ENCODE measurements around the gene KCNMB4.

- no peak for TF ChIP-seq POLR2AphosphoS5 (IDR thresholded peaks at IDR 0.05; ENCODE audit: low read depth, low read length)
- TF ChIP-seq CTCF (IDR thresholded peaks at IDR 0.05) = no peak
- TF ChIP-seq, protein P1, sequence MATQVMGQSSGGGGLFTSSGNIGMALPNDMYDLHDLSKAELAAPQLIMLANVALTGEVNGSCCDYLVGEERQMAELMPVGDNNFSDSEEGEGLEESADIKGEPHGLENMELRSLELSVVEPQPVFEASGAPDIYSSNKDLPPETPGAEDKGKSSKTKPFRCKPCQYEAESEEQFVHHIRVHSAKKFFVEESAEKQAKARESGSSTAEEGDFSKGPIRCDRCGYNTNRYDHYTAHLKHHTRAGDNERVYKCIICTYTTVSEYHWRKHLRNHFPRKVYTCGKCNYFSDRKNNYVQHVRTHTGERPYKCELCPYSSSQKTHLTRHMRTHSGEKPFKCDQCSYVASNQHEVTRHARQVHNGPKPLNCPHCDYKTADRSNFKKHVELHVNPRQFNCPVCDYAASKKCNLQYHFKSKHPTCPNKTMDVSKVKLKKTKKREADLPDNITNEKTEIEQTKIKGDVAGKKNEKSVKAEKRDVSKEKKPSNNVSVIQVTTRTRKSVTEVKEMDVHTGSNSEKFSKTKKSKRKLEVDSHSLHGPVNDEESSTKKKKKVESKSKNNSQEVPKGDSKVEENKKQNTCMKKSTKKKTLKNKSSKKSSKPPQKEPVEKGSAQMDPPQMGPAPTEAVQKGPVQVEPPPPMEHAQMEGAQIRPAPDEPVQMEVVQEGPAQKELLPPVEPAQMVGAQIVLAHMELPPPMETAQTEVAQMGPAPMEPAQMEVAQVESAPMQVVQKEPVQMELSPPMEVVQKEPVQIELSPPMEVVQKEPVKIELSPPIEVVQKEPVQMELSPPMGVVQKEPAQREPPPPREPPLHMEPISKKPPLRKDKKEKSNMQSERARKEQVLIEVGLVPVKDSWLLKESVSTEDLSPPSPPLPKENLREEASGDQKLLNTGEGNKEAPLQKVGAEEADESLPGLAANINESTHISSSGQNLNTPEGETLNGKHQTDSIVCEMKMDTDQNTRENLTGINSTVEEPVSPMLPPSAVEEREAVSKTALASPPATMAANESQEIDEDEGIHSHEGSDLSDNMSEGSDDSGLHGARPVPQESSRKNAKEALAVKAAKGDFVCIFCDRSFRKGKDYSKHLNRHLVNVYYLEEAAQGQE (IDR thresholded peaks at IDR 0.05; ENCODE audit: insufficient read depth in 1 of 2, low read depth in 2 of 2, low read length in 1 of 2) = no peak
- TF ChIP-seq SIN3A (IDR thresholded peaks at IDR 0.05; ENCODE audit: borderline replicate concordance, insufficient read depth, low read depth, low read length) = no peak
- no peak for TF ChIP-seq TCF7L2 (IDR thresholded peaks at IDR 0.05; ENCODE audit: low read depth, low read length)
Measured at GRCh38 chr12:70389678-70390077, 23.6 kb downstream of the KCNMB4 start.
